GM12878 (cell line): ENCODE measurements around the gene KRT78.
A peak's percentile ranks its signal among the peaks of the same experiment; 100 is the strongest.

ENCODE experiments used
- BRCA1 ChIP-seq: IDR thresholded peaks from 2 replicates; pipeline ENCODE4 v1.6.1; 2011; ENCODE audit warnings: low read depth, low read length, improper control_type of control experiment
- CTCF ChIP-seq, 3 experiments: IDR thresholded peaks in 2 of 3; conservative IDR thresholded peaks in 1 of 3; 2 replicates each; pipeline ENCODE4 v1.5.1; 2011; ENCODE audit warnings: low read depth in 3 of 3, low read length in 3 of 3, mild to moderate bottlenecking in 3 of 3, control low read depth in 2 of 3, moderate library complexity in 2 of 3, inconsistent platforms in 1 of 3, mixed read lengths in 1 of 3; ENCODE audit not compliant: control insufficient read depth in 2 of 3, insufficient read depth in 1 of 3; ENCODE audit errors: extremely low read depth in 1 of 3
- ELK1 ChIP-seq: IDR thresholded peaks from 2 replicates; pipeline ENCODE4 v1.6.1; 2012; ENCODE audit warnings: low read depth, low read length, improper control_type of control experiment
- REST ChIP-seq: IDR thresholded peaks from 2 replicates; pipeline ENCODE4 v1.6.1; 2012; ENCODE audit warnings: mild to moderate bottlenecking, low read depth, low read length
- SREBF1 ChIP-seq: IDR thresholded peaks from 2 replicates; pipeline ENCODE4 v1.6.1; 2012; ENCODE audit warnings: mild to moderate bottlenecking, low read length
- TAF1 ChIP-seq: IDR thresholded peaks from 2 replicates; pipeline ENCODE4 v1.6.1; 2011; ENCODE audit warnings: mild to moderate bottlenecking, low read depth, low read length, borderline replicate concordance
- TARDBP ChIP-seq: IDR thresholded peaks from 2 replicates; pipeline ENCODE4 v1.6.1; 2016; ENCODE audit warnings: borderline replicate concordance
- YY1 ChIP-seq: IDR thresholded peaks from 2 replicates; pipeline ENCODE4 v1.6.1; 2011; ENCODE audit warnings: low read depth, mild to moderate bottlenecking, low read length

- TF ChIP-seq CTCF (IDR thresholded peaks at IDR 0.05 in 2 of 3, conservative IDR thresholded peaks at IDR 0.05 in 1 of 3; ENCODE audit: control insufficient read depth in 2 of 3, extremely low read depth in 1 of 3, insufficient read depth in 1 of 3, low read depth in 3 of 3, low read length in 3 of 3) (peak; percentile 73 to 89 (median 84)), SREBF1 (no peak), REST (no peak), YY1 (no peak), ELK1 (no peak), TARDBP (no peak), TAF1 (no peak), BRCA1 (no peak)
Observed at GRCh38 chr12:52879394-52880351, 30.9 kb upstream of the KRT78 start.
